Measurements from ENCODE around the gene PLEKHA1.

- TF ChIP-seq POLR2AphosphoS5 (IDR thresholded peaks at IDR 0.05; ENCODE audit: borderline replicate concordance, low read depth, low read length) = no peak
- TF ChIP-seq EZH2 (IDR thresholded peaks at IDR 0.05) = no peak
- no peak for TF ChIP-seq FOXP2 (optimal IDR thresholded peaks at IDR 0.05; ENCODE audit: control extremely low read depth, extremely low read length, insufficient read depth)
These were observed 47.7 kb upstream of the PLEKHA1 start for GRCh38 chr10:122326806-122327205.

Measured in SK-N-MC (cell line).